HL-60 (cell line): ENCODE data around the gene EPB41L4B.

Experiments used
- DNase-seq, 2 experiments: peaks; one replicate each; pipeline ENCODE4 v3.0.0-alpha.2; 2010 to 2020; ENCODE audit warnings: low read depth in 1 of 2, low spot score in 1 of 2
- H3K27ac ChIP-seq: fragments of 250-450 bp; sonication (Bioruptor Pico); replicated peaks from 2 replicates; pipeline ENCODE4 v1.5.1; 2020; ENCODE audit warnings: mild to moderate bottlenecking, moderate library complexity
- H3K27me3 ChIP-seq: fragments of 250-450 bp; sonication (Bioruptor Pico); 2 replicates; pipeline ENCODE4 v1.5.1; 2021; ENCODE audit warnings: mild to moderate bottlenecking, moderate library complexity; ENCODE audit not compliant: insufficient read depth, poor library complexity, severe bottlenecking
- H3K4me3 ChIP-seq: replicated peaks from 2 replicates; pipeline ENCODE4 v1.5.1; 2011; ENCODE audit warnings: mild to moderate bottlenecking, control low read depth, low read length; ENCODE audit not compliant: insufficient read depth
- GABPA ChIP-seq: IDR thresholded peaks from 2 replicates; pipeline ENCODE4 v1.6.1; 2012; ENCODE audit warnings: low read depth
- POLR2AphosphoS5 ChIP-seq: IDR thresholded peaks from 2 replicates; pipeline ENCODE4 v1.6.1; 2012; ENCODE audit warnings: low read depth
- SPI1 ChIP-seq: IDR thresholded peaks from 2 replicates; pipeline ENCODE4 v1.6.1; 2012; ENCODE audit warnings: low read depth, mild to moderate bottlenecking, borderline replicate concordance
- TF ChIP-seq, protein P1 (sequence below): IDR thresholded peaks from 2 replicates; pipeline ENCODE4 v1.6.1; 2012; ENCODE audit warnings: low read depth; ENCODE audit not compliant: insufficient replicate concordance
- TF ChIP-seq, protein P2 (sequence below): IDR thresholded peaks from one replicate; pipeline ENCODE4 v1.5.1; 2011; ENCODE audit warnings: low read length, control low read depth, inconsistent platforms; ENCODE audit not compliant: insufficient read depth

EPB41L4B gene

DNA sequence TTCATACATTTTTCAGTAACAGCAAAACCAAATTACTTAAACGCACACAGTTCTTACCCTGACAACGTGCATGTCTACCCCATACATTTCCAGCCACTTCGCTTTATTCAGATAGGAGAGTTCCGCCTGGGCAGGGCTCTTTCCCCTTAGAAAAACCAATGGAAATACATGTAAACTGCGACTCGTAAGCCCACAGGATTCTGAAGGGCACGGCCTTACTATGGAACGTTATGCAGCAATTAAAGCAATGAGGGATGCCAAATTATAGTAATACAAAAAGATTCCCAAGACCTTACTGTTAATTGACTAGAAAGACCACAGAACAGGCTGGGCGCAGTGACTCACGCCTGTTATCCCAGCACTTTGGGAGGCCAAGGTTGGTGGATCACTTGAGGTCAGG lies 64.5 kb downstream of the EPB41L4B start:
- no peak for TF ChIP-seq POLR2AphosphoS5
- no peak for TF ChIP-seq SPI1
- no peak for TF ChIP-seq GABPA
- TF ChIP-seq, protein P1, sequence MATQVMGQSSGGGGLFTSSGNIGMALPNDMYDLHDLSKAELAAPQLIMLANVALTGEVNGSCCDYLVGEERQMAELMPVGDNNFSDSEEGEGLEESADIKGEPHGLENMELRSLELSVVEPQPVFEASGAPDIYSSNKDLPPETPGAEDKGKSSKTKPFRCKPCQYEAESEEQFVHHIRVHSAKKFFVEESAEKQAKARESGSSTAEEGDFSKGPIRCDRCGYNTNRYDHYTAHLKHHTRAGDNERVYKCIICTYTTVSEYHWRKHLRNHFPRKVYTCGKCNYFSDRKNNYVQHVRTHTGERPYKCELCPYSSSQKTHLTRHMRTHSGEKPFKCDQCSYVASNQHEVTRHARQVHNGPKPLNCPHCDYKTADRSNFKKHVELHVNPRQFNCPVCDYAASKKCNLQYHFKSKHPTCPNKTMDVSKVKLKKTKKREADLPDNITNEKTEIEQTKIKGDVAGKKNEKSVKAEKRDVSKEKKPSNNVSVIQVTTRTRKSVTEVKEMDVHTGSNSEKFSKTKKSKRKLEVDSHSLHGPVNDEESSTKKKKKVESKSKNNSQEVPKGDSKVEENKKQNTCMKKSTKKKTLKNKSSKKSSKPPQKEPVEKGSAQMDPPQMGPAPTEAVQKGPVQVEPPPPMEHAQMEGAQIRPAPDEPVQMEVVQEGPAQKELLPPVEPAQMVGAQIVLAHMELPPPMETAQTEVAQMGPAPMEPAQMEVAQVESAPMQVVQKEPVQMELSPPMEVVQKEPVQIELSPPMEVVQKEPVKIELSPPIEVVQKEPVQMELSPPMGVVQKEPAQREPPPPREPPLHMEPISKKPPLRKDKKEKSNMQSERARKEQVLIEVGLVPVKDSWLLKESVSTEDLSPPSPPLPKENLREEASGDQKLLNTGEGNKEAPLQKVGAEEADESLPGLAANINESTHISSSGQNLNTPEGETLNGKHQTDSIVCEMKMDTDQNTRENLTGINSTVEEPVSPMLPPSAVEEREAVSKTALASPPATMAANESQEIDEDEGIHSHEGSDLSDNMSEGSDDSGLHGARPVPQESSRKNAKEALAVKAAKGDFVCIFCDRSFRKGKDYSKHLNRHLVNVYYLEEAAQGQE: no peak
- TF ChIP-seq, protein P2, sequence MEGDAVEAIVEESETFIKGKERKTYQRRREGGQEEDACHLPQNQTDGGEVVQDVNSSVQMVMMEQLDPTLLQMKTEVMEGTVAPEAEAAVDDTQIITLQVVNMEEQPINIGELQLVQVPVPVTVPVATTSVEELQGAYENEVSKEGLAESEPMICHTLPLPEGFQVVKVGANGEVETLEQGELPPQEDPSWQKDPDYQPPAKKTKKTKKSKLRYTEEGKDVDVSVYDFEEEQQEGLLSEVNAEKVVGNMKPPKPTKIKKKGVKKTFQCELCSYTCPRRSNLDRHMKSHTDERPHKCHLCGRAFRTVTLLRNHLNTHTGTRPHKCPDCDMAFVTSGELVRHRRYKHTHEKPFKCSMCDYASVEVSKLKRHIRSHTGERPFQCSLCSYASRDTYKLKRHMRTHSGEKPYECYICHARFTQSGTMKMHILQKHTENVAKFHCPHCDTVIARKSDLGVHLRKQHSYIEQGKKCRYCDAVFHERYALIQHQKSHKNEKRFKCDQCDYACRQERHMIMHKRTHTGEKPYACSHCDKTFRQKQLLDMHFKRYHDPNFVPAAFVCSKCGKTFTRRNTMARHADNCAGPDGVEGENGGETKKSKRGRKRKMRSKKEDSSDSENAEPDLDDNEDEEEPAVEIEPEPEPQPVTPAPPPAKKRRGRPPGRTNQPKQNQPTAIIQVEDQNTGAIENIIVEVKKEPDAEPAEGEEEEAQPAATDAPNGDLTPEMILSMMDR: no peak

DNA sequence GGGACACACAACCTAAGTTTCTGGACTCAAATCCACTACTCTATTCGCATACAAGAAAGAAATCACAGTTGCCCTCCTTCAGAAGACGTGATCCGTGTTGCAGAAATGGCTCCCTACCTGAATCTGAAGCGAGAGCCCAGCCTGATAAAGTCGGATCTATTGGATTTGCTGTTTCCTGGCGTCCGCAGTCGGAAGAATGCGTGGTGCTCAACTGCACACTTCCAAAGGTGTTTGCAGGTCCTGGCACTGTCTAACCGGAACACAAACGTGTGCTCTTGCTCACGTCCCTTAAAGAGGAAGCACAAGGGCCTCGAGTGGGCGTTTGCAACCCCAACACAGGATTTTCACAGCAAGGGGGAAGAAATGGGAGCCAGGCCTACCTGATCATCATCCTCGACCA lies 65.5 kb downstream of the EPB41L4B start:
- no peak for DNase-seq
- TF ChIP-seq, protein P2: no peak
- TF ChIP-seq GABPA (no peak), POLR2AphosphoS5 (no peak), SPI1 (no peak)
- TF ChIP-seq, protein P1: no peak
- H3K27me3 ChIP-seq: no peaks in the 10 kb centered on the region

More for the DNA sequence above, 64.5 kb downstream of the EPB41L4B start:
- no peak overlapping the region for H3K4me3 ChIP-seq
- DNase-seq: no peak
- no peak overlapping the region for H3K27ac ChIP-seq
- H3K27me3 ChIP-seq: no peaks in the 10 kb centered on the region

DNA sequence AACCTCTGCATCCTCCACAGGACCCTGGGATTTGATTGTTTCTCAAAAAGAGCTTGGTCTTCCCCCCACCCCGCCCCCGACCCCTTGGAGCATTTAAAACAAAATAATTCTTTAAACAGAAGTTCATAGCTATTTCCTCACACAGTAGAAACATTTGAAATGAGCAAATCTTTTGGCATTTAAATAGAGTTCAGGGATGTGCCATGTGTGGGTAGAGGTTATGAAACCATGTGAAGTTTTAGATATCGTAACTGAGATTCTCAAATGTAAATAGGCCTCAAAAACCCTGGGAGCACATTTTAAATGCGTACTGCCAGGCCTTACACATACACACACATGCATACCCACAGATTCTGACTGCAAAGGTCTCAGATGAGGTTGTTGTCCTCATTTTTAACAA lies 66.5 kb downstream of the EPB41L4B start:
- TF ChIP-seq GABPA: no peak
- no peak for TF ChIP-seq SPI1
- TF ChIP-seq POLR2AphosphoS5: no peak
- TF ChIP-seq, protein P2: no peak
- TF ChIP-seq, protein P1: no peak
- Histone ChIP-seq H3K27me3 (no peaks in the 10 kb centered on the region), H3K27ac (no peak overlapping the region), H3K4me3 (no peak overlapping the region)
- no peak for DNase-seq

More for the DNA sequence above, 65.5 kb downstream of the EPB41L4B start:
- no peak overlapping the region for H3K4me3 ChIP-seq
- H3K27ac ChIP-seq: no peak overlapping the region
